Measurements from ENCODE around the gene ARHGAP44. TPM values are rescaled to one million over a fixed set of nuclear protein-coding genes. Genes with fewer than 3 reads are reported as not detected.

Gene ARHGAP44
- total and polyA plus RNA-seq, 4 donors = 0.14 to 1.3 (median 0.42) TPM

GRCh38 chr17:12979826-12980500 is 190.7 kb downstream of the ARHGAP44 start (continued):
- no peak for TF ChIP-seq ATF3 (IDR thresholded peaks at IDR 0.05)
- TF ChIP-seq NR2F2 (IDR thresholded peaks at IDR 0.05) = no peak
- no peak for TF ChIP-seq FOXA1 (IDR thresholded peaks at IDR 0.05)

- DNase-seq (ENCODE audit: low spot score) = no peak
- Histone ChIP-seq H3K27ac (ENCODE audit: low read depth in 1 of 2, low read length in 2 of 2) (no peak overlapping the region), H3K9me3 (ENCODE audit: control insufficient read depth in 4 of 4, low read length in 3 of 4) (no peaks in the 10 kb centered on the region), H3K9ac (ENCODE audit: low read depth in 1 of 2, low read length in 2 of 2) (no peak overlapping the region), H3K27me3 (ENCODE audit: control insufficient read depth in 4 of 4, insufficient read depth in 4 of 4, low read length in 3 of 4) (no peaks in the 10 kb centered on the region), H3K4me3 (ENCODE audit: low read depth in 1 of 3, low read length in 3 of 3) (no peak overlapping the region), H3K4me1 (ENCODE audit: control insufficient read depth in 4 of 4, insufficient read depth in 4 of 4, low read length in 3 of 4) (peaks cover 5 to 34% (median 21%) of the 10 kb centered on the region in 4 donors), H3K36me3 (ENCODE audit: control insufficient read depth in 4 of 4, insufficient read depth in 3 of 4, low read depth in 1 of 4, low read length in 3 of 4) (no peaks in the 10 kb centered on the region)
- 81% methylated on average over 6 of the region's 6 CpGs for WGBS
- TF ChIP-seq ATF3 (IDR thresholded peaks at IDR 0.05) = no peak
- TF ChIP-seq EGR1 (IDR thresholded peaks at IDR 0.05; ENCODE audit: low read depth in 2 of 2) = no peak
- no peak for TF ChIP-seq RAD21 (IDR thresholded peaks at IDR 0.05)
- no peak for TF ChIP-seq CTCF (IDR thresholded peaks at IDR 0.05; ENCODE audit: low read depth, low read length, missing input control)
- TF ChIP-seq RXRA (IDR thresholded peaks at IDR 0.05) = no peak
- TF ChIP-seq MAX (IDR thresholded peaks at IDR 0.05) = no peak
- no peak for TF ChIP-seq FOXA1 (IDR thresholded peaks at IDR 0.05)
- TF ChIP-seq HNF4G (IDR thresholded peaks at IDR 0.05) = no peak
- no peak for TF ChIP-seq REST (IDR thresholded peaks at IDR 0.05)
- no peak for TF ChIP-seq JUND (IDR thresholded peaks at IDR 0.05)
- no peak for TF ChIP-seq SP1 (IDR thresholded peaks at IDR 0.05)
- TF ChIP-seq GABPA (IDR thresholded peaks at IDR 0.05 in 1 of 2, conservative IDR thresholded peaks at IDR 0.05 in 1 of 2) = no peak
- TF ChIP-seq HNF4A (conservative IDR thresholded peaks at IDR 0.05) = no peak
- TF ChIP-seq TAF1 (conservative IDR thresholded peaks at IDR 0.05) = no peak
- no peak for TF ChIP-seq NR2F2 (IDR thresholded peaks at IDR 0.05)
- TF ChIP-seq YY1 (IDR thresholded peaks at IDR 0.05) = no peak
- TF ChIP-seq FOXA2 (IDR thresholded peaks at IDR 0.05) = no peak
- TF ChIP-seq ZBTB33 (IDR thresholded peaks at IDR 0.05) = no peak
Observed at GRCh38 chr17:12982224-12982623, 192.9 kb downstream of the ARHGAP44 start.
